MM.1S (cell line): Measurements from ENCODE around the gene C9orf57.

ENCODE experiments used
- CTCF ChIP-seq: fragments of 300-600 bp; sonication (generic); IDR thresholded peaks from 2 replicates; pipeline ENCODE4 v1.5.1; 2016; ENCODE audit warnings: antibody characterized with exemption, low read length, mixed read lengths
- EZH2 ChIP-seq: fragments of 300-600 bp; sonication (generic); optimal IDR thresholded peaks from 2 replicates; pipeline ENCODE3; 2017; ENCODE audit warnings: low read depth, mild to moderate bottlenecking, antibody characterized with exemption, low read length, mixed read lengths
- EZH2phosphoT487 ChIP-seq: fragments of 300-600 bp; sonication (generic); IDR thresholded peaks from 2 replicates; pipeline ENCODE4 v1.6.1; 2018; ENCODE audit warnings: antibody characterized with exemption, low read length

GRCh38 chr9:72006501-72006900, 53.9 kb downstream of the C9orf57 start:
- TF ChIP-seq CTCF (no peak), EZH2 (no peak), EZH2phosphoT487 (no peak)
